Coronary artery (tissue), 2 donors: ENCODE data around the gene COL27A1.

Experiments
- DNase-seq: peaks from one replicate; pipeline ENCODE4 v3.0.0-alpha.2; 2017; ENCODE audit warnings: low spot score
- H3K27ac ChIP-seq, 2 donors: fragments of 200-600 bp; sonication (generic); one replicate each; pipeline ENCODE4 v1.5.1; 2016 to 2019
- H3K4me3 ChIP-seq: fragments of 200-600 bp; sonication (generic); 2 replicates; pipeline ENCODE4 v1.5.1; 2016; ENCODE audit warnings: mild to moderate bottlenecking, moderate library complexity
- TF ChIP-seq, protein P1 (sequence below): fragments of 200-600 bp; sonication (generic); IDR thresholded peaks from one replicate; pipeline ENCODE4 v1.5.1; 2019; ENCODE audit warnings: antibody characterized with exemption

Gene COL27A1

GRCh38 chr9:114361542-114361941 lies 206.2 kb downstream of the COL27A1 start:
- TF ChIP-seq, protein P1, sequence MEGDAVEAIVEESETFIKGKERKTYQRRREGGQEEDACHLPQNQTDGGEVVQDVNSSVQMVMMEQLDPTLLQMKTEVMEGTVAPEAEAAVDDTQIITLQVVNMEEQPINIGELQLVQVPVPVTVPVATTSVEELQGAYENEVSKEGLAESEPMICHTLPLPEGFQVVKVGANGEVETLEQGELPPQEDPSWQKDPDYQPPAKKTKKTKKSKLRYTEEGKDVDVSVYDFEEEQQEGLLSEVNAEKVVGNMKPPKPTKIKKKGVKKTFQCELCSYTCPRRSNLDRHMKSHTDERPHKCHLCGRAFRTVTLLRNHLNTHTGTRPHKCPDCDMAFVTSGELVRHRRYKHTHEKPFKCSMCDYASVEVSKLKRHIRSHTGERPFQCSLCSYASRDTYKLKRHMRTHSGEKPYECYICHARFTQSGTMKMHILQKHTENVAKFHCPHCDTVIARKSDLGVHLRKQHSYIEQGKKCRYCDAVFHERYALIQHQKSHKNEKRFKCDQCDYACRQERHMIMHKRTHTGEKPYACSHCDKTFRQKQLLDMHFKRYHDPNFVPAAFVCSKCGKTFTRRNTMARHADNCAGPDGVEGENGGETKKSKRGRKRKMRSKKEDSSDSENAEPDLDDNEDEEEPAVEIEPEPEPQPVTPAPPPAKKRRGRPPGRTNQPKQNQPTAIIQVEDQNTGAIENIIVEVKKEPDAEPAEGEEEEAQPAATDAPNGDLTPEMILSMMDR: no peak
- H3K27ac ChIP-seq: no peak overlapping the region

More at GRCh38 chr9:114361542-114361941, 206.2 kb downstream of the COL27A1 start:
- H3K4me3 ChIP-seq: no peak overlapping the region
- DNase-seq: no peak
